HCT116 (cell line): ENCODE data around the gene RARS2.

Experiments used
- CBX3 ChIP-seq: IDR thresholded peaks from 2 replicates; pipeline ENCODE4 v1.6.1; 2012; ENCODE audit warnings: low read depth
- TF ChIP-seq, protein P1 (sequence below), 3 experiments: fragments of 200-600 bp in 1 of 3; sonication (generic) in 1 of 3; IDR thresholded peaks in 2 of 3; conservative IDR thresholded peaks in 1 of 3; 2 replicates each; pipeline ENCODE4 v1.5.1; 2012 to 2017; ENCODE audit warnings: low read depth in 2 of 3, low read length in 2 of 3, antibody characterized with exemption in 1 of 3, borderline replicate concordance in 1 of 3, control low read depth in 1 of 3, mild to moderate bottlenecking in 1 of 3, mixed read lengths in 1 of 3, mixed run types in 1 of 3, moderate library complexity in 1 of 3; ENCODE audit not compliant: insufficient read depth in 1 of 3

DNA sequence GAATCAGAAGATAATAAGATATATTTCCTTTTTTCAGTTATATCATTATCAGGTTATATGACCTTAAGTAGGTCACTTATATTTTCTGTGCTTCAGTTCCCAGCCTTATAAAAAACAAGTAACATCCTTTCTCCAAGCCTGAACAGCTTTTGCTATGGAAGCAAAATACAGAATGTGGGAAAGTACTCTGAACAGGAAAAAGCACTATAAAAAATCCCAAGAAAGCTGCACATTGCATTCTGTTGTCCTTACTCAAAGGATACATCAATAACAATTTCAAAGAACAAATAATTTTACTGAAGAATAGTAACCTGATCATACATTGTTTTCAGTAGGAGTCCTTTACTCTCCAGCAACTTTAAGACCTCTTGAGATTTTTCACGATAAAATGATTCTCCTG is 60.6 kb downstream of the RARS2 start:
- TF ChIP-seq, protein P1, sequence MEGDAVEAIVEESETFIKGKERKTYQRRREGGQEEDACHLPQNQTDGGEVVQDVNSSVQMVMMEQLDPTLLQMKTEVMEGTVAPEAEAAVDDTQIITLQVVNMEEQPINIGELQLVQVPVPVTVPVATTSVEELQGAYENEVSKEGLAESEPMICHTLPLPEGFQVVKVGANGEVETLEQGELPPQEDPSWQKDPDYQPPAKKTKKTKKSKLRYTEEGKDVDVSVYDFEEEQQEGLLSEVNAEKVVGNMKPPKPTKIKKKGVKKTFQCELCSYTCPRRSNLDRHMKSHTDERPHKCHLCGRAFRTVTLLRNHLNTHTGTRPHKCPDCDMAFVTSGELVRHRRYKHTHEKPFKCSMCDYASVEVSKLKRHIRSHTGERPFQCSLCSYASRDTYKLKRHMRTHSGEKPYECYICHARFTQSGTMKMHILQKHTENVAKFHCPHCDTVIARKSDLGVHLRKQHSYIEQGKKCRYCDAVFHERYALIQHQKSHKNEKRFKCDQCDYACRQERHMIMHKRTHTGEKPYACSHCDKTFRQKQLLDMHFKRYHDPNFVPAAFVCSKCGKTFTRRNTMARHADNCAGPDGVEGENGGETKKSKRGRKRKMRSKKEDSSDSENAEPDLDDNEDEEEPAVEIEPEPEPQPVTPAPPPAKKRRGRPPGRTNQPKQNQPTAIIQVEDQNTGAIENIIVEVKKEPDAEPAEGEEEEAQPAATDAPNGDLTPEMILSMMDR (IDR thresholded peaks at IDR 0.05 in 2 of 3, conservative IDR thresholded peaks at IDR 0.05 in 1 of 3; ENCODE audit: borderline replicate concordance in 1 of 3, insufficient read depth in 1 of 3, low read depth in 2 of 3, low read length in 2 of 3): no peak
- no peak for TF ChIP-seq CBX3
